ENCODE data around the gene MEPE. TPM values are rescaled to one million over a fixed set of nuclear protein-coding genes. Genes with fewer than 3 reads are reported as not detected.
A peak's percentile ranks its signal among the peaks of the same experiment; 100 is the strongest.

The MEPE gene
- total RNA-seq, 3 donors from 2014 or later: not detected

- Mint-ChIP-seq H3K4me1 (ENCODE audit: low read depth) (peaks cover 3% of the 10 kb centered on the region), H3K36me3 (ENCODE audit: insufficient read depth) (no peaks in the 10 kb centered on the region), H3K9me3 (no peaks in the 10 kb centered on the region), H3K4me3 (no peak overlapping the region), H3K27me3 (ENCODE audit: low read depth) (peaks cover 3% of the 10 kb centered on the region)
- no peak for DNase-seq
- ATAC-seq: no peak
Observed at GRCh38 chr4:87853108-87853507, 20.3 kb downstream of the MEPE start.

- no peak overlapping the region for H3K4me3 Mint-ChIP-seq
- H3K4me1 Mint-ChIP-seq (ENCODE audit: low read depth): peaks cover 3% of the 10 kb centered on the region
- no peak for DNase-seq
Observed at GRCh38 chr4:87853891-87854290, 21.1 kb downstream of the MEPE start.

GRCh38 chr4:87855559-87855958 lies 22.8 kb downstream of the MEPE start:
- Mint-ChIP-seq H3K4me1 (ENCODE audit: low read depth) (no peaks in the 10 kb centered on the region), H3K36me3 (ENCODE audit: insufficient read depth) (no peaks in the 10 kb centered on the region), H3K9me3 (no peaks in the 10 kb centered on the region), H3K4me3 (no peak overlapping the region), H3K27me3 (ENCODE audit: low read depth) (peaks cover 3% of the 10 kb centered on the region)
- no peak for DNase-seq
- peak in 1 of 2 donors; percentile 27 for ATAC-seq

More at GRCh38 chr4:87853891-87854290, 21.1 kb downstream of the MEPE start:
- no peaks in the 10 kb centered on the region for H3K36me3 Mint-ChIP-seq (ENCODE audit: insufficient read depth)
- no peaks in the 10 kb centered on the region for H3K9me3 Mint-ChIP-seq
- peaks cover 3% of the 10 kb centered on the region for H3K27me3 Mint-ChIP-seq (ENCODE audit: low read depth)
- ATAC-seq: no peak

- ATAC-seq (no peak), DNase-seq (no peak)
- H3K27me3 Mint-ChIP-seq (ENCODE audit: low read depth): peaks cover 3% of the 10 kb centered on the region
- no peaks in the 10 kb centered on the region for H3K4me1 Mint-ChIP-seq (ENCODE audit: low read depth)
- H3K9me3 Mint-ChIP-seq: no peaks in the 10 kb centered on the region
- no peak overlapping the region for H3K4me3 Mint-ChIP-seq
- no peaks in the 10 kb centered on the region for H3K36me3 Mint-ChIP-seq (ENCODE audit: insufficient read depth)
Observed at GRCh38 chr4:87856816-87857215, 24.0 kb downstream of the MEPE start.

- Mint-ChIP-seq H3K4me3 (no peak overlapping the region), H3K27me3 (ENCODE audit: low read depth) (peaks cover 5% of the 10 kb centered on the region), H3K36me3 (ENCODE audit: insufficient read depth) (no peaks in the 10 kb centered on the region), H3K9me3 (no peaks in the 10 kb centered on the region), H3K4me1 (ENCODE audit: low read depth) (no peaks in the 10 kb centered on the region)
- DNase-seq (no peak), ATAC-seq (no peak)
Observed at GRCh38 chr4:87857789-87858188, 25.0 kb downstream of the MEPE start.

GRCh38 chr4:87862236-87862635 lies 29.5 kb downstream of the MEPE start:
- H3K4me1 Mint-ChIP-seq (ENCODE audit: low read depth): no peaks in the 10 kb centered on the region
- H3K4me3 Mint-ChIP-seq: no peak overlapping the region
- no peaks in the 10 kb centered on the region for H3K36me3 Mint-ChIP-seq (ENCODE audit: insufficient read depth)

GRCh38 chr4:87863486-87863885 lies 30.7 kb downstream of the MEPE start:
- no peak for DNase-seq
- Mint-ChIP-seq H3K4me3 (no peak overlapping the region), H3K27me3 (ENCODE audit: low read depth) (peaks cover 8% of the 10 kb centered on the region), H3K4me1 (ENCODE audit: low read depth) (no peaks in the 10 kb centered on the region), H3K36me3 (ENCODE audit: insufficient read depth) (no peaks in the 10 kb centered on the region), H3K9me3 (no peaks in the 10 kb centered on the region)
- no peak for ATAC-seq

More at GRCh38 chr4:87862236-87862635, 29.5 kb downstream of the MEPE start:
- DNase-seq (no peak), ATAC-seq (no peak)
- Mint-ChIP-seq H3K9me3 (no peaks in the 10 kb centered on the region), H3K27me3 (ENCODE audit: low read depth) (peaks cover 9% of the 10 kb centered on the region)

GRCh38 chr4:87864321-87864720 lies 31.6 kb downstream of the MEPE start:
- H3K4me3 Mint-ChIP-seq: no peak overlapping the region

GRCh38 chr4:87865288-87865687 lies 32.5 kb downstream of the MEPE start:
- Mint-ChIP-seq H3K36me3 (ENCODE audit: insufficient read depth) (no peaks in the 10 kb centered on the region), H3K9me3 (no peaks in the 10 kb centered on the region), H3K27me3 (ENCODE audit: low read depth) (peaks cover 8% of the 10 kb centered on the region), H3K4me3 (no peak overlapping the region), H3K4me1 (ENCODE audit: low read depth) (no peaks in the 10 kb centered on the region)
- DNase-seq: no peak
- no peak for ATAC-seq

More at GRCh38 chr4:87864321-87864720, 31.6 kb downstream of the MEPE start:
- ATAC-seq (no peak), DNase-seq (no peak)
- Mint-ChIP-seq H3K9me3 (no peaks in the 10 kb centered on the region), H3K36me3 (ENCODE audit: insufficient read depth) (no peaks in the 10 kb centered on the region), H3K4me1 (ENCODE audit: low read depth) (no peaks in the 10 kb centered on the region), H3K27me3 (ENCODE audit: low read depth) (peaks cover 8% of the 10 kb centered on the region)

GRCh38 chr4:87865960-87866598 lies 33.3 kb downstream of the MEPE start:
- Mint-ChIP-seq H3K36me3 (ENCODE audit: insufficient read depth) (no peaks in the 10 kb centered on the region), H3K9me3 (no peaks in the 10 kb centered on the region), H3K27me3 (ENCODE audit: low read depth) (peaks cover 8% of the 10 kb centered on the region), H3K4me1 (ENCODE audit: low read depth) (no peaks in the 10 kb centered on the region), H3K4me3 (no peak overlapping the region)
- DNase-seq (no peak), ATAC-seq (no peak)

GRCh38 chr4:87868522-87868921 lies 35.8 kb downstream of the MEPE start:
- Mint-ChIP-seq H3K4me1 (ENCODE audit: low read depth) (no peaks in the 10 kb centered on the region), H3K27me3 (ENCODE audit: low read depth) (peaks cover 11% of the 10 kb centered on the region), H3K9me3 (no peaks in the 10 kb centered on the region), H3K36me3 (ENCODE audit: insufficient read depth) (no peaks in the 10 kb centered on the region), H3K4me3 (no peak overlapping the region)
- DNase-seq (no peak), ATAC-seq (no peak)

GRCh38 chr4:87872028-87872427 lies 39.3 kb downstream of the MEPE start:
- Mint-ChIP-seq H3K4me3 (no peak overlapping the region), H3K4me1 (ENCODE audit: low read depth) (no peaks in the 10 kb centered on the region), H3K36me3 (ENCODE audit: insufficient read depth) (no peaks in the 10 kb centered on the region), H3K9me3 (no peaks in the 10 kb centered on the region), H3K27me3 (ENCODE audit: low read depth) (peaks cover 11% of the 10 kb centered on the region)
- no peak for ATAC-seq
- DNase-seq: no peak

- DNase-seq (no peak), ATAC-seq (no peak)
- H3K36me3 Mint-ChIP-seq (ENCODE audit: insufficient read depth): no peaks in the 10 kb centered on the region
- no peaks in the 10 kb centered on the region for H3K4me1 Mint-ChIP-seq (ENCODE audit: low read depth)
- H3K4me3 Mint-ChIP-seq: no peak overlapping the region
- peaks cover 7% of the 10 kb centered on the region for H3K27me3 Mint-ChIP-seq (ENCODE audit: low read depth)
- H3K9me3 Mint-ChIP-seq: no peaks in the 10 kb centered on the region
Observed at GRCh38 chr4:87875191-87875590, 42.4 kb downstream of the MEPE start.

GRCh38 chr4:87880106-87880505 lies 47.3 kb downstream of the MEPE start:
- Mint-ChIP-seq H3K4me3 (no peak overlapping the region), H3K4me1 (ENCODE audit: low read depth) (no peaks in the 10 kb centered on the region), H3K36me3 (ENCODE audit: insufficient read depth) (no peaks in the 10 kb centered on the region), H3K9me3 (no peaks in the 10 kb centered on the region), H3K27me3 (ENCODE audit: low read depth) (peaks cover 6% of the 10 kb centered on the region)
- ATAC-seq (no peak), DNase-seq (no peak)

GRCh38 chr4:87881115-87881514 lies 48.3 kb downstream of the MEPE start:
- H3K4me3 Mint-ChIP-seq: no peak overlapping the region

More at GRCh38 chr4:87881115-87881514, 48.3 kb downstream of the MEPE start:
- H3K4me1 Mint-ChIP-seq (ENCODE audit: low read depth): no peaks in the 10 kb centered on the region
- H3K36me3 Mint-ChIP-seq (ENCODE audit: insufficient read depth): no peaks in the 10 kb centered on the region
- DNase-seq: no peak
- H3K27me3 Mint-ChIP-seq (ENCODE audit: low read depth): peaks cover 3% of the 10 kb centered on the region
- no peaks in the 10 kb centered on the region for H3K9me3 Mint-ChIP-seq
- no peak for ATAC-seq

All from activated T-cell treated with anti-CD3 and anti-CD28 coated beads, Interleukin-2, amount 50 U/mL, for 4 hours (primary cell).